IMR-90 (cell line): ENCODE data around the gene MRAP. TPM values are rescaled to one million over a fixed set of nuclear protein-coding genes. Genes with fewer than 3 reads are reported as not detected.

Experiments used
- ATAC-seq: fragments of 200-7000 bp; cut with Tn5 transposase; 2 replicates; pipeline ENCODE4 v1.9.1; 2020; ENCODE audit warnings: low read depth, mild to moderate bottlenecking, moderate library complexity
- BruUV-seq: library from RNA; stranded (reverse); fragments of 400-500 nt; replicated peaks from 2 replicates; lab custom pipeline; 2021; lab: Mats Ljungman, UMichigan
- CTCF ChIA-PET: fragments of 300-600 bp; formaldehyde crosslinking; extraction: SDS; loops from one replicate; lab custom pipeline; 2021; ENCODE audit warnings: antibody characterized with exemption; lab: Yijun Ruan, JAX
- POLR2A ChIA-PET: fragments of 300-600 bp; sonication (Branson Sonifier 250); formaldehyde crosslinking; loops from one replicate; lab custom pipeline; 2022; ENCODE audit warnings: antibody characterized with exemption; ENCODE audit not compliant: unreplicated experiment; lab: Charles Lee
- DNase-seq: peaks from one replicate; pipeline ENCODE4 v3.0.0; 2013
- H2AFZ ChIP-seq: replicated peaks from 2 replicates; pipeline ENCODE3; 2013; ENCODE audit warnings: low read length, mild to moderate bottlenecking; ENCODE audit not compliant: poor library complexity
- H2AK5ac ChIP-seq: 2 replicates; pipeline ENCODE4 v1.6.1; 2013; ENCODE audit warnings: low read depth, low read length, inconsistent platforms
- H2AK9ac ChIP-seq: replicated peaks from 2 replicates; pipeline ENCODE3; 2013; ENCODE audit warnings: mild to moderate bottlenecking, low read depth, low read length, moderate library complexity; ENCODE audit not compliant: poor library complexity
- H2BK120ac ChIP-seq: 2 replicates; pipeline ENCODE4 v1.6.1; 2013; ENCODE audit warnings: low read depth, low read length, inconsistent platforms
- H2BK15ac ChIP-seq: 3 replicates; pipeline ENCODE4 v1.6.1; 2013; ENCODE audit warnings: low read depth, low read length, inconsistent platforms
- H2BK20ac ChIP-seq: 2 replicates; pipeline ENCODE4 v1.6.1; 2013; ENCODE audit warnings: low read depth, mild to moderate bottlenecking, inconsistent platforms, low read length, moderate library complexity
- H2BK5ac ChIP-seq: 2 replicates; pipeline ENCODE4 v1.6.1; 2013; ENCODE audit warnings: mild to moderate bottlenecking, low read depth, low read length, inconsistent platforms; ENCODE audit not compliant: poor library complexity, severe bottlenecking
- H3K14ac ChIP-seq: replicated peaks from 2 replicates; pipeline ENCODE4 v1.6.1; 2013; ENCODE audit warnings: low read depth, low read length, inconsistent platforms
- H3K18ac ChIP-seq: 2 replicates; pipeline ENCODE4 v1.6.1; 2013; ENCODE audit warnings: low read depth, low read length, control low read depth
- H3K23ac ChIP-seq: 2 replicates; pipeline ENCODE4 v1.6.1; 2013; ENCODE audit warnings: low read depth, low read length, inconsistent platforms
- H3K27ac ChIP-seq: 2 replicates; pipeline ENCODE4 v1.5.1; 2013; ENCODE audit warnings: mild to moderate bottlenecking, control low read depth, low read length; ENCODE audit not compliant: insufficient read depth
- H3K27me3 ChIP-seq: 2 replicates; pipeline ENCODE4 v1.6.1; 2013; ENCODE audit warnings: low read length; ENCODE audit not compliant: control insufficient read depth, insufficient read depth
- H3K36me3 ChIP-seq: 2 replicates; pipeline ENCODE4 v1.6.1; 2013; ENCODE audit warnings: low read length, mixed read lengths; ENCODE audit not compliant: control insufficient read depth, insufficient read depth
- H3K4ac ChIP-seq: 2 replicates; pipeline ENCODE4 v1.6.1; 2013; ENCODE audit warnings: low read depth, low read length, inconsistent platforms
- H3K4me1 ChIP-seq: 2 replicates; pipeline ENCODE4 v1.6.1; 2013; ENCODE audit warnings: low read length, mixed read lengths; ENCODE audit not compliant: control insufficient read depth, insufficient read depth
- H3K4me2 ChIP-seq: 2 replicates; pipeline ENCODE4 v1.6.1; 2013; ENCODE audit warnings: low read depth, mild to moderate bottlenecking, control low read depth, low read length, moderate library complexity
- H3K4me3 ChIP-seq: 2 replicates; pipeline ENCODE4 v1.5.1; 2013; ENCODE audit warnings: low read depth, mild to moderate bottlenecking, control low read depth, low read length, moderate library complexity; ENCODE audit not compliant: insufficient read depth
- H3K56ac ChIP-seq: 2 replicates; pipeline ENCODE4 v1.6.1; 2013; ENCODE audit warnings: low read length, inconsistent platforms; ENCODE audit not compliant: insufficient read depth; ENCODE audit errors: extremely low read depth
- H3K79me1 ChIP-seq, 2 experiments: 2 replicates each; pipeline ENCODE4 v1.6.1; 2013; ENCODE audit warnings: low read length in 2 of 2, inconsistent platforms in 1 of 2, low read depth in 1 of 2
- H3K9ac ChIP-seq: 2 replicates; pipeline ENCODE4 v1.6.1; 2013; ENCODE audit warnings: low read depth, low read length, control low read depth
- H3K9me1 ChIP-seq: 2 replicates; pipeline ENCODE4 v1.6.1; 2013; ENCODE audit warnings: low read length, inconsistent platforms; ENCODE audit not compliant: insufficient read depth
- H3K9me3 ChIP-seq: 2 replicates; pipeline ENCODE4 v1.6.1; 2013; ENCODE audit warnings: low read length; ENCODE audit not compliant: control insufficient read depth, insufficient read depth
- H4K20me1 ChIP-seq: 2 replicates; pipeline ENCODE4 v1.6.1; 2013; ENCODE audit warnings: low read length, inconsistent platforms; ENCODE audit not compliant: insufficient read depth
- H4K5ac ChIP-seq: 2 replicates; pipeline ENCODE4 v1.6.1; 2013; ENCODE audit warnings: mild to moderate bottlenecking, low read depth, low read length, control low read depth
- H4K8ac ChIP-seq, 2 experiments: 2 replicates each; pipeline ENCODE4 v1.6.1; 2013; ENCODE audit warnings: low read depth in 2 of 2, low read length in 2 of 2, control low read depth in 1 of 2, inconsistent platforms in 1 of 2
- H4K91ac ChIP-seq: 2 replicates; pipeline ENCODE4 v1.6.1; 2013; ENCODE audit warnings: low read depth, low read length, inconsistent platforms; ENCODE audit not compliant: insufficient read depth
- BHLHE40 ChIP-seq: fragments of 150-350 bp; IDR thresholded peaks from 2 replicates; pipeline ENCODE4 v1.6.1; 2016; ENCODE audit warnings: mild to moderate bottlenecking, low read depth, low read length
- CEBPB ChIP-seq: IDR thresholded peaks from 2 replicates; pipeline ENCODE4 v1.6.1; 2012; ENCODE audit warnings: low read depth, low read length, improper control_type of control experiment
- CHD1 ChIP-seq: IDR thresholded peaks from 2 replicates; pipeline ENCODE4 v1.6.1; 2012; ENCODE audit warnings: low read depth, low read length, improper control_type of control experiment
- MAFK ChIP-seq: IDR thresholded peaks from 2 replicates; pipeline ENCODE4 v1.6.1; 2012; ENCODE audit warnings: low read depth, low read length, improper control_type of control experiment
- MAZ ChIP-seq: IDR thresholded peaks from 2 replicates; pipeline ENCODE4 v1.6.1; 2012; ENCODE audit warnings: low read depth, mild to moderate bottlenecking, low read length, improper control_type of control experiment, moderate library complexity, borderline replicate concordance
- MXI1 ChIP-seq: IDR thresholded peaks from 2 replicates; pipeline ENCODE4 v1.6.1; 2012; ENCODE audit warnings: low read depth, mild to moderate bottlenecking, low read length, moderate library complexity, borderline replicate concordance
- NFE2L2 ChIP-seq: fragments of 150-350 bp; IDR thresholded peaks from 2 replicates; pipeline ENCODE4 v1.6.1; 2016; ENCODE audit warnings: low read depth, mild to moderate bottlenecking, low read length
- POLR2A ChIP-seq: IDR thresholded peaks from 2 replicates; pipeline ENCODE4 v1.6.1; 2012; ENCODE audit warnings: mild to moderate bottlenecking, low read depth, low read length
- RAD21 ChIP-seq: IDR thresholded peaks from 2 replicates; pipeline ENCODE4 v1.6.1; 2012; ENCODE audit warnings: low read length, improper control_type of control experiment
- RCOR1 ChIP-seq: IDR thresholded peaks from 2 replicates; pipeline ENCODE4 v1.6.1; 2012; ENCODE audit warnings: mild to moderate bottlenecking, low read length, improper control_type of control experiment; ENCODE audit not compliant: insufficient replicate concordance
- RFX5 ChIP-seq: IDR thresholded peaks from 2 replicates; pipeline ENCODE4 v1.8.0; 2012; ENCODE audit warnings: low read depth, mild to moderate bottlenecking, low read length, moderate library complexity
- SMC3 ChIP-seq: fragments of 150-350 bp; IDR thresholded peaks from 2 replicates; pipeline ENCODE4 v1.6.1; 2016; ENCODE audit warnings: low read depth, mild to moderate bottlenecking, antibody characterized with exemption, low read length, moderate library complexity
- WGBS, 2 experiments: methylation state at CpG; one replicate each; pipeline versions ENCODE4 v1.1.5 to v1.1.7; 2013; ENCODE audit warnings: missing lambda C conversion rate in 2 of 2; ENCODE audit not compliant: insufficient read length in 1 of 2; ENCODE audit errors: extremely low coverage in 2 of 2; 5-methylcytosine and 5-hydroxymethylcytosine counted together
- dilution Hi-C: fragments of 300-500 bp; cut with HindIII; formaldehyde crosslinking; loops from one replicate; pipeline ENCODE4 v1.14.3; 2018; ENCODE audit warnings: low sequenced_read_pairs; ENCODE audit not compliant: unreplicated experiment
- in situ Hi-C: fragments of 300-500 bp; cut with MboI; formaldehyde crosslinking; loops from 3 replicates; pipeline ENCODE4 v1.14.3; 2019; ENCODE audit warnings: low sequenced_read_pairs, inconsistent platforms, mixed read lengths
- intact Hi-C: fragments of 100-400 bp; cut with micrococcal nuclease; formaldehyde crosslinking; loops from 2 replicates; pipeline ENCODE4 v1.10.0; 2022
- polyA plus RNA-seq, 3 experiments: library from polyadenylated mRNA; depleted of rRNA; stranded (reverse); fragments of >200 nt; gene quantifications; 2 replicates each; pipeline ENCODE4 v1.2.3, GENCODE V29; 2012; ENCODE audit warnings: low replicate concordance in 1 of 3
- total RNA-seq: library from RNA; depleted of rRNA; stranded (reverse); fragments of >200 nt; gene quantifications from 2 replicates; pipeline ENCODE4 v1.2.3, GENCODE V29; 2012
- TF ChIP-seq, protein P1 (sequence below): conservative IDR thresholded peaks from 2 replicates; pipeline ENCODE4 v1.5.1; 2012; ENCODE audit warnings: mild to moderate bottlenecking, low read depth, low read length, improper control_type of control experiment
- TF ChIP-seq, protein P2 (sequence below): fragments of 150-350 bp; IDR thresholded peaks from 2 replicates; pipeline ENCODE4 v1.6.1; 2016; ENCODE audit warnings: low read depth, mild to moderate bottlenecking, low read length, moderate library complexity, borderline replicate concordance

The MRAP gene
- total and polyA plus RNA-seq, 2 of the 4 experiments (the other 2 are of a cell fraction), result not detected

GRCh38 chr21:32260130-32260529 is 38.5 kb upstream of the MRAP start:
- ATAC-seq, result no peak
- Histone ChIP-seq H3K27me3 (no peaks in the 10 kb centered on the region), H3K4me2 (no peak overlapping the region), H3K36me3 (no peaks in the 10 kb centered on the region), H3K23ac (no peak overlapping the region), H3K4ac (no peak overlapping the region), H4K20me1 (no peaks in the 10 kb centered on the region), H3K27ac (no peak overlapping the region), H2AK5ac (no peak overlapping the region), H2BK15ac (no peak overlapping the region), H3K9ac (no peak overlapping the region), H4K8ac (no peak overlapping the region), H3K9me1 (no peaks in the 10 kb centered on the region; the same call in 1 of the 2 replicates), H2AFZ (no peak overlapping the region), H2BK5ac (no peak overlapping the region), H4K91ac (no peak overlapping the region), H4K5ac (no peak overlapping the region), H3K56ac (no peak overlapping the region), H2AK9ac (no peak overlapping the region), H3K18ac (no peak overlapping the region), H2BK120ac (no peak overlapping the region), H3K9me3 (no peaks in the 10 kb centered on the region), H3K14ac (no peak overlapping the region), H3K4me1 (peaks cover 6% of the 10 kb centered on the region; the same call in 1 of the 2 replicates), H3K79me1 (no peaks in the 10 kb centered on the region), H2BK20ac (no peak overlapping the region), H3K4me3 (no peak overlapping the region)
- 82% methylated on average over 2 of the region's 2 CpGs; no CpG with 5 or more reads in 1 of the 2 experiments for WGBS, 2 experiments
- in situ Hi-C loops, result loop anchor here (5.0 kb wide), 2 partner anchors 393 to 468 kb away; no protein-coding TSS in a partner anchor
- no peak for TF ChIP-seq MAZ
- no peak for TF ChIP-seq NFE2L2
- TF ChIP-seq, protein P1, sequence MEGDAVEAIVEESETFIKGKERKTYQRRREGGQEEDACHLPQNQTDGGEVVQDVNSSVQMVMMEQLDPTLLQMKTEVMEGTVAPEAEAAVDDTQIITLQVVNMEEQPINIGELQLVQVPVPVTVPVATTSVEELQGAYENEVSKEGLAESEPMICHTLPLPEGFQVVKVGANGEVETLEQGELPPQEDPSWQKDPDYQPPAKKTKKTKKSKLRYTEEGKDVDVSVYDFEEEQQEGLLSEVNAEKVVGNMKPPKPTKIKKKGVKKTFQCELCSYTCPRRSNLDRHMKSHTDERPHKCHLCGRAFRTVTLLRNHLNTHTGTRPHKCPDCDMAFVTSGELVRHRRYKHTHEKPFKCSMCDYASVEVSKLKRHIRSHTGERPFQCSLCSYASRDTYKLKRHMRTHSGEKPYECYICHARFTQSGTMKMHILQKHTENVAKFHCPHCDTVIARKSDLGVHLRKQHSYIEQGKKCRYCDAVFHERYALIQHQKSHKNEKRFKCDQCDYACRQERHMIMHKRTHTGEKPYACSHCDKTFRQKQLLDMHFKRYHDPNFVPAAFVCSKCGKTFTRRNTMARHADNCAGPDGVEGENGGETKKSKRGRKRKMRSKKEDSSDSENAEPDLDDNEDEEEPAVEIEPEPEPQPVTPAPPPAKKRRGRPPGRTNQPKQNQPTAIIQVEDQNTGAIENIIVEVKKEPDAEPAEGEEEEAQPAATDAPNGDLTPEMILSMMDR, result no peak
- no peak for TF ChIP-seq POLR2A
- TF ChIP-seq, protein P2, sequence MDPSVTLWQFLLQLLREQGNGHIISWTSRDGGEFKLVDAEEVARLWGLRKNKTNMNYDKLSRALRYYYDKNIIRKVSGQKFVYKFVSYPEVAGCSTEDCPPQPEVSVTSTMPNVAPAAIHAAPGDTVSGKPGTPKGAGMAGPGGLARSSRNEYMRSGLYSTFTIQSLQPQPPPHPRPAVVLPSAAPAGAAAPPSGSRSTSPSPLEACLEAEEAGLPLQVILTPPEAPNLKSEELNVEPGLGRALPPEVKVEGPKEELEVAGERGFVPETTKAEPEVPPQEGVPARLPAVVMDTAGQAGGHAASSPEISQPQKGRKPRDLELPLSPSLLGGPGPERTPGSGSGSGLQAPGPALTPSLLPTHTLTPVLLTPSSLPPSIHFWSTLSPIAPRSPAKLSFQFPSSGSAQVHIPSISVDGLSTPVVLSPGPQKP, result no peak
- no peak for TF ChIP-seq SMC3
- no peak for TF ChIP-seq RFX5
- TF ChIP-seq MXI1, result no peak
- TF ChIP-seq RAD21, result no peak
- TF ChIP-seq BHLHE40, result no peak
- TF ChIP-seq RCOR1, result no peak
- TF ChIP-seq CEBPB, result no peak
- TF ChIP-seq CHD1, result no peak
- no peak for TF ChIP-seq MAFK
- ChIA-PET CTCF (interaction anchor here (0.6 to 1.5 kb wide), 2 partner anchors 395 to 425 kb away, joined by 6 to 8 read pairs; no protein-coding TSS in a partner anchor), POLR2A (no interaction called here)
- no TSS peak for BruUV-seq
- intact Hi-C loops, result no loop called here
- dilution Hi-C loops, result no loop called here
- no peak for DNase-seq
